ENCODE results near the gene GTF3C1.

- TF ChIP-seq POLR2AphosphoS5 (IDR thresholded peaks at IDR 0.05; ENCODE audit: low read depth, low read length) (no peak), POLR2A (IDR thresholded peaks at IDR 0.05; ENCODE audit: low read depth, low read length) (no peak), TAF1 (IDR thresholded peaks at IDR 0.05; ENCODE audit: low read depth, low read length) (no peak)
Measured at GRCh38 chr16:27551036-27551435, 1.3 kb upstream of the GTF3C1 start.
